Gastrocnemius medialis (tissue), 4 donors: ENCODE measurements around the gene OR4F6.

Experiments
- CTCF ChIP-seq, 5 experiments: fragments of 450-650 bp in 3 of 5; fragments of 200-600 bp in 2 of 5; sonication (generic) in 2 of 5; IDR thresholded peaks in 4 of 5; conservative IDR thresholded peaks in 1 of 5; 1 replicate in 4 of 5; 2 replicates in 1 of 5; pipeline ENCODE4 v1.5.1; 2016 to 2019; ENCODE audit warnings: antibody characterized with exemption in 5 of 5, mild to moderate bottlenecking in 3 of 5, moderate library complexity in 3 of 5
- POLR2A ChIP-seq, 2 donors: fragments of 450-650 bp; IDR thresholded peaks; one replicate each; pipeline ENCODE4 v1.6.1; 2017; ENCODE audit warnings: antibody characterized with exemption in 2 of 2, mild to moderate bottlenecking in 2 of 2, moderate library complexity in 2 of 2

- TF ChIP-seq CTCF (IDR thresholded peaks at IDR 0.05 in 4 of 5, conservative IDR thresholded peaks at IDR 0.05 in 1 of 5) (no peak), POLR2A (IDR thresholded peaks at IDR 0.05) (no peak)
These were observed 3.6 kb upstream of the OR4F6 start for GRCh38 chr15:101799665-101800064.
